ENCODE data around the gene ZNF862. TPM values are rescaled to one million over a fixed set of nuclear protein-coding genes. Genes with fewer than 3 reads are reported as not detected.

ZNF862 gene
- polyA plus RNA-seq, 3 donors = 1.3 to 18.4 (median 2.7) TPM

DNA sequence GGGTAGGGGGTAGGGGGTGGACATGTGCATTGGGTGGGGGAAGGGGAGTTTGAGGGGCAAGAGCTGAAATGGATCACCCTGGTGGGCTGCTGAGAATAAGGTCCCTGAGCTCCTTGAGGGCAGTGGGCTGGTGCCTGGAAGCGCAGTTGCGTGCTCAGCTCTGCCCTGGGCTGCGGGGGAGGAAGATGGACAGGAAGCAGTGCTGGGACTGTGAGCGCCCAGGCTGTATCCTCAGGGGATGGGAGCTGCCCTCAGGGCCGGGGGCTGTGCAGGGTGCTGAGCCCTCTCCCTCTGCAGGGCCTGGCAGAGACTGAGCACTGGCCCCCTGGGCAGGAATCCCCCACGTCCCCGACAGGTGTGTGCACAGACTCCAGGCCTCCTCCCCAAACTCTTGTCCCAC is 40.4 kb upstream of the ZNF862 start:
- Mint-ChIP-seq H3K27ac (no peak overlapping the region), H3K4me1 (no peaks in the 10 kb centered on the region), H3K9me3 (no peaks in the 10 kb centered on the region), H3K36me3 (no peaks in the 10 kb centered on the region), H3K27me3 (ENCODE audit: low read depth in 3 of 3) (peaks cover 4 to 13% (median 9%) of the 10 kb centered on the region in 3 donors), H3K4me3 (no peak overlapping the region)
- H3K79me2 ChIP-seq (ENCODE audit: insufficient read depth, low read length) = no peaks in the 10 kb centered on the region
- no peaks in the 10 kb centered on the region for H3K36me3 ChIP-seq (replicated peaks in 1 of 2; ENCODE audit: control insufficient read depth in 1 of 2, insufficient read depth in 2 of 2, low read length in 2 of 2)
- no peaks in the 10 kb centered on the region for H3K9me3 ChIP-seq (replicated peaks in 1 of 2; ENCODE audit: control insufficient read depth in 1 of 2, insufficient read depth in 1 of 2, low read length in 2 of 2)
- TF ChIP-seq, protein P1, sequence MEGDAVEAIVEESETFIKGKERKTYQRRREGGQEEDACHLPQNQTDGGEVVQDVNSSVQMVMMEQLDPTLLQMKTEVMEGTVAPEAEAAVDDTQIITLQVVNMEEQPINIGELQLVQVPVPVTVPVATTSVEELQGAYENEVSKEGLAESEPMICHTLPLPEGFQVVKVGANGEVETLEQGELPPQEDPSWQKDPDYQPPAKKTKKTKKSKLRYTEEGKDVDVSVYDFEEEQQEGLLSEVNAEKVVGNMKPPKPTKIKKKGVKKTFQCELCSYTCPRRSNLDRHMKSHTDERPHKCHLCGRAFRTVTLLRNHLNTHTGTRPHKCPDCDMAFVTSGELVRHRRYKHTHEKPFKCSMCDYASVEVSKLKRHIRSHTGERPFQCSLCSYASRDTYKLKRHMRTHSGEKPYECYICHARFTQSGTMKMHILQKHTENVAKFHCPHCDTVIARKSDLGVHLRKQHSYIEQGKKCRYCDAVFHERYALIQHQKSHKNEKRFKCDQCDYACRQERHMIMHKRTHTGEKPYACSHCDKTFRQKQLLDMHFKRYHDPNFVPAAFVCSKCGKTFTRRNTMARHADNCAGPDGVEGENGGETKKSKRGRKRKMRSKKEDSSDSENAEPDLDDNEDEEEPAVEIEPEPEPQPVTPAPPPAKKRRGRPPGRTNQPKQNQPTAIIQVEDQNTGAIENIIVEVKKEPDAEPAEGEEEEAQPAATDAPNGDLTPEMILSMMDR (IDR thresholded peaks at IDR 0.05) = no peak
- no peak overlapping the region for H2AFZ ChIP-seq (ENCODE audit: insufficient read depth, low read depth, low read length, poor library complexity, severe bottlenecking)
- intact Hi-C loops (cut with micrococcal nuclease) = no loop called here
- WGBS (ENCODE audit: insufficient coverage) = 91% methylated on average over 7 of the region's 7 CpGs
- no peak overlapping the region for H3K9ac ChIP-seq (ENCODE audit: insufficient read depth, low read length, poor library complexity, severe bottlenecking)
- no peak for DNase-seq
- H3K4me3 ChIP-seq (replicated peaks in 1 of 3; ENCODE audit: low read depth in 2 of 3, low read length in 3 of 3) = no peak overlapping the region
- H3K4me2 ChIP-seq (replicated peaks; ENCODE audit: extremely low read depth, low read length, poor library complexity, severe bottlenecking) = no peak overlapping the region
- H3K27me3 ChIP-seq (ENCODE audit: control insufficient read depth in 2 of 2, insufficient read depth in 2 of 2, low read length in 2 of 2) = no peaks in the 10 kb centered on the region
- H3K4me1 ChIP-seq (ENCODE audit: control insufficient read depth in 1 of 2, insufficient read depth in 2 of 2, low read length in 2 of 2) = no peaks in the 10 kb centered on the region
- H4K20me1 ChIP-seq (ENCODE audit: insufficient read depth, low read length) = no peaks in the 10 kb centered on the region
- no peak overlapping the region for H3K27ac ChIP-seq (ENCODE audit: low read depth in 1 of 2, low read length in 2 of 2)

DNA sequence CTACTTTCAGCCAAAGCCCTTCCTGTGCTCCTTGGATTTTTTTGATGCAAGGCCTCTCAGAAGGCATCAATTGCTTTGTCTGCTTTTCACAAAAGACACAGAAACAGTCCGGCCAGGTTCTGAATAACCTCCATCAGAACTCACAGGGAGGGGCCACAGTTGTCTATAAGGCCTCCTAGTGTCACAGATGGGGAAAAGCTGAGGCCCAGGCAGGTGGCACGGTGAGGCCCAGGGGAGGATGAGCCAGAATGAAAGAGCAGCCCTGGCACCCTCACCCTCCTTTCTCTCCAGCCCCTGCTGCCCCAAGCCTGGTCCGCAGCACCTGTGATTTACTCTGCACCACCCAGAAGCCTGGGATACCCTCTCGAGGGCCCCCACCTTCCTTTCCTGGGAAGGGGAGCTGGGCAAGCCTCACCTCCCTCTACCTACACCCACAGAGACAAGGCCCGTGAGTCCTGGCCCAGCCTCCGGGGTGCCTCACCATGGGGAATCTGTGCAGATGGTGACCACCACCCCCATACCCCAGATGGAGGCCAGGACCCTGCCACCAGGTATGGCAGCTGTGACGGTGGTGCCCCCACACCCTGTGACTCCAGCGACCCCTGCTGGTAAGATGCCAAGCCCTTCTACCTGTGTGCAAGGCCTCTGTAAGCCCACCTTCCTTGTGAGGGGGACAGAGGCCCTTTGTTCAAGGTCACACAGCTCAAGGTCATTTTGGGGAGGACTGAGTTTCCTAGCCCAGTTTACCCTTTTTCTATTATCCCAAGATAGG is 38.6 kb upstream of the ZNF862 start:
- H3K27ac Mint-ChIP-seq = no peak overlapping the region
- WGBS (ENCODE audit: insufficient coverage) = 100% methylated on average over 2 of the region's 8 CpGs
- peak; percentile 17 to 38 (median 21) for DNase-seq

More for the DNA sequence above, 38.6 kb upstream of the ZNF862 start:
- Histone ChIP-seq H3K4me1 (ENCODE audit: control insufficient read depth in 1 of 2, insufficient read depth in 2 of 2, low read length in 2 of 2) (no peaks in the 10 kb centered on the region), H3K4me2 (replicated peaks; ENCODE audit: extremely low read depth, low read length, poor library complexity, severe bottlenecking) (no peak overlapping the region), H3K27me3 (ENCODE audit: control insufficient read depth in 2 of 2, insufficient read depth in 2 of 2, low read length in 2 of 2) (no peaks in the 10 kb centered on the region), H4K20me1 (ENCODE audit: insufficient read depth, low read length) (no peaks in the 10 kb centered on the region), H3K9me3 (replicated peaks in 1 of 2; ENCODE audit: control insufficient read depth in 1 of 2, insufficient read depth in 1 of 2, low read length in 2 of 2) (no peaks in the 10 kb centered on the region), H3K27ac (ENCODE audit: low read depth in 1 of 2, low read length in 2 of 2) (no peak overlapping the region), H2AFZ (ENCODE audit: insufficient read depth, low read depth, low read length, poor library complexity, severe bottlenecking) (no peak overlapping the region), H3K9ac (ENCODE audit: insufficient read depth, low read length, poor library complexity, severe bottlenecking) (no peak overlapping the region), H3K4me3 (replicated peaks in 1 of 3; ENCODE audit: low read depth in 2 of 3, low read length in 3 of 3) (no peak overlapping the region), H3K79me2 (ENCODE audit: insufficient read depth, low read length) (no peaks in the 10 kb centered on the region), H3K36me3 (replicated peaks in 1 of 2; ENCODE audit: control insufficient read depth in 1 of 2, insufficient read depth in 2 of 2, low read length in 2 of 2) (no peaks in the 10 kb centered on the region)
- H3K27me3 Mint-ChIP-seq (ENCODE audit: low read depth in 3 of 3) = peaks cover 2 to 4% (median 3%) of the 10 kb centered on the region in 3 donors
- H3K9me3 Mint-ChIP-seq = no peaks in the 10 kb centered on the region
- intact Hi-C loops (cut with micrococcal nuclease) = no loop called here
- TF ChIP-seq, protein P1 (IDR thresholded peaks at IDR 0.05) = peak; percentile 72
- H3K4me1 Mint-ChIP-seq = no peaks in the 10 kb centered on the region
- no peak overlapping the region for H3K4me3 Mint-ChIP-seq
- no peaks in the 10 kb centered on the region for H3K36me3 Mint-ChIP-seq

All from CD14-positive monocyte (primary cell).